ENCODE measurements around the gene NEK6.

DNA sequence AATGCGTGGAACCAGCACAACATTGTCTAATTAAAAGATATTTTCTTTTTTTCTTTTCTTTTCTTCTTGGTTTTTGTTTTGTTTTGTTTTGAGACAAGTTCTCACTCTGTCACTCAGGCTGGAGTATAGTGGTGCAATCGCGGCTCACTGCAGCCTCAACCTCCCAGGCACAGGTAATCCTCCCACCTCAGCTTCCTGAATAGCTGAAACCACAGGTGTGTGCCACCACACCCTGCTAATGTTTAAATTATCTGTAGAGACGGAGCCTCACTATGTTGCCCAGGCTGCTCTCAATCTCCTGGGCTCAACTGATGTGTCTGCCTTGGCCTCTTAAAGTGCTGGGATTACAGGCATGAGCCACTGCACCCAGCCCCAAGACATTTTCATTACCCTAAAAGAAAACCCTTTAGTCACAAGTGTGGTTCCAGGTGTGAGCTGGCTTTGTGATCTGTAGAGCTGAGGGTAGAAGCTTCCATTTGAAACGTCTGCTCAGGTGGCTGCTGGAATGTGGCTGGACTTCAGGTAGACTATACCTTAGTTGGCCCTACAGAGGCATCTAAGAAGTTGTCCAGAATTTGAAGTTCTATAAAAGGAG lies 19.1 kb upstream of the NEK6 start:
- TF ChIP-seq, protein P1, sequence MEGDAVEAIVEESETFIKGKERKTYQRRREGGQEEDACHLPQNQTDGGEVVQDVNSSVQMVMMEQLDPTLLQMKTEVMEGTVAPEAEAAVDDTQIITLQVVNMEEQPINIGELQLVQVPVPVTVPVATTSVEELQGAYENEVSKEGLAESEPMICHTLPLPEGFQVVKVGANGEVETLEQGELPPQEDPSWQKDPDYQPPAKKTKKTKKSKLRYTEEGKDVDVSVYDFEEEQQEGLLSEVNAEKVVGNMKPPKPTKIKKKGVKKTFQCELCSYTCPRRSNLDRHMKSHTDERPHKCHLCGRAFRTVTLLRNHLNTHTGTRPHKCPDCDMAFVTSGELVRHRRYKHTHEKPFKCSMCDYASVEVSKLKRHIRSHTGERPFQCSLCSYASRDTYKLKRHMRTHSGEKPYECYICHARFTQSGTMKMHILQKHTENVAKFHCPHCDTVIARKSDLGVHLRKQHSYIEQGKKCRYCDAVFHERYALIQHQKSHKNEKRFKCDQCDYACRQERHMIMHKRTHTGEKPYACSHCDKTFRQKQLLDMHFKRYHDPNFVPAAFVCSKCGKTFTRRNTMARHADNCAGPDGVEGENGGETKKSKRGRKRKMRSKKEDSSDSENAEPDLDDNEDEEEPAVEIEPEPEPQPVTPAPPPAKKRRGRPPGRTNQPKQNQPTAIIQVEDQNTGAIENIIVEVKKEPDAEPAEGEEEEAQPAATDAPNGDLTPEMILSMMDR (IDR thresholded peaks at IDR 0.05; ENCODE audit: low read depth, low read length) = no peak
- no peak for TF ChIP-seq EZH2phosphoT487 (IDR thresholded peaks at IDR 0.05; ENCODE audit: low read depth)
